Nephron (organoid): Measurements from ENCODE around the gene SS18.

Experiments
- H3K27ac Mint-ChIP-seq, 3 experiments: 2 replicates each; pipeline ENCODE4 v1.8.0; 2020; ENCODE audit warnings: mixed read lengths in 3 of 3, mild to moderate bottlenecking in 2 of 3, moderate library complexity in 1 of 3
- H3K27me3 Mint-ChIP-seq: 2 replicates; pipeline ENCODE4 v1.8.0; 2021; ENCODE audit warnings: low read depth, mild to moderate bottlenecking, moderate library complexity, mixed read lengths
- H3K36me3 Mint-ChIP-seq: 2 replicates; pipeline ENCODE4 v1.8.0; 2020; ENCODE audit warnings: low read depth, mixed read lengths
- H3K4me1 Mint-ChIP-seq: 2 replicates; pipeline ENCODE4 v1.8.0; 2020; ENCODE audit warnings: mixed read lengths
- H3K4me3 Mint-ChIP-seq, 3 experiments: 2 replicates each; pipeline ENCODE4 v1.8.0; 2020; ENCODE audit warnings: mild to moderate bottlenecking in 3 of 3, mixed read lengths in 3 of 3, moderate library complexity in 2 of 3
- H3K9me3 Mint-ChIP-seq: 2 replicates; pipeline ENCODE4 v1.8.0; 2020; ENCODE audit warnings: mixed read lengths
- TF ChIP-seq, protein P1 (sequence below), 3 experiments: fragments of 200-600 bp; sonication (generic); IDR thresholded peaks; one replicate each; pipeline ENCODE4 v1.5.0; 2021; ENCODE audit warnings: antibody characterized with exemption in 3 of 3; ENCODE audit not compliant: unreplicated experiment in 3 of 3

The SS18 gene

DNA sequence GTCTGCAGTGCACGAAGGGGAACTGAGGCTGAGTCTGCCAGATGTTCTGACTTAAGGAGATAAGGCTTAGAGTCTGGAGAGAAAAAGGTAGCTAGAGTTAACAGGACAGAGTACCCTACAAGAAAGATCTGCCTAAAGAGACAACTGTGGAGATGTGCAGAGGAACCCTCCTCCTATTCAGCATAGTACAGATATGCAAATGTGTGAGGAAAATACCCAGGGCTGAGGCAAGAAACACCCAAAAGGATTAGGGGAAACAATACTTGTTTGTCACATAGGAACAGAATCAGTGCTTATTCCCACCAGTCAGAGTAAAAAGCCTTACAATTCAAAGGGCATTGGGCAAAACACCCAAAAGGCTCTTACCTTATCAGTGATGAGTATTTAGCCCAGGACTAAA lies 67.8 kb downstream of the SS18 start:
- no peak overlapping the region for H3K4me3 Mint-ChIP-seq
- H3K36me3 Mint-ChIP-seq, result peaks cover 86% of the 10 kb centered on the region
- H3K27me3 Mint-ChIP-seq, result no peaks in the 10 kb centered on the region
- H3K9me3 Mint-ChIP-seq, result peaks cover 7% of the 10 kb centered on the region
- H3K4me1 Mint-ChIP-seq, result no peaks in the 10 kb centered on the region
- TF ChIP-seq, protein P1, sequence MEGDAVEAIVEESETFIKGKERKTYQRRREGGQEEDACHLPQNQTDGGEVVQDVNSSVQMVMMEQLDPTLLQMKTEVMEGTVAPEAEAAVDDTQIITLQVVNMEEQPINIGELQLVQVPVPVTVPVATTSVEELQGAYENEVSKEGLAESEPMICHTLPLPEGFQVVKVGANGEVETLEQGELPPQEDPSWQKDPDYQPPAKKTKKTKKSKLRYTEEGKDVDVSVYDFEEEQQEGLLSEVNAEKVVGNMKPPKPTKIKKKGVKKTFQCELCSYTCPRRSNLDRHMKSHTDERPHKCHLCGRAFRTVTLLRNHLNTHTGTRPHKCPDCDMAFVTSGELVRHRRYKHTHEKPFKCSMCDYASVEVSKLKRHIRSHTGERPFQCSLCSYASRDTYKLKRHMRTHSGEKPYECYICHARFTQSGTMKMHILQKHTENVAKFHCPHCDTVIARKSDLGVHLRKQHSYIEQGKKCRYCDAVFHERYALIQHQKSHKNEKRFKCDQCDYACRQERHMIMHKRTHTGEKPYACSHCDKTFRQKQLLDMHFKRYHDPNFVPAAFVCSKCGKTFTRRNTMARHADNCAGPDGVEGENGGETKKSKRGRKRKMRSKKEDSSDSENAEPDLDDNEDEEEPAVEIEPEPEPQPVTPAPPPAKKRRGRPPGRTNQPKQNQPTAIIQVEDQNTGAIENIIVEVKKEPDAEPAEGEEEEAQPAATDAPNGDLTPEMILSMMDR (IDR thresholded peaks at IDR 0.05; ENCODE audit: unreplicated experiment in 3 of 3), result no peak
- H3K27ac Mint-ChIP-seq, result no peak overlapping the region

DNA sequence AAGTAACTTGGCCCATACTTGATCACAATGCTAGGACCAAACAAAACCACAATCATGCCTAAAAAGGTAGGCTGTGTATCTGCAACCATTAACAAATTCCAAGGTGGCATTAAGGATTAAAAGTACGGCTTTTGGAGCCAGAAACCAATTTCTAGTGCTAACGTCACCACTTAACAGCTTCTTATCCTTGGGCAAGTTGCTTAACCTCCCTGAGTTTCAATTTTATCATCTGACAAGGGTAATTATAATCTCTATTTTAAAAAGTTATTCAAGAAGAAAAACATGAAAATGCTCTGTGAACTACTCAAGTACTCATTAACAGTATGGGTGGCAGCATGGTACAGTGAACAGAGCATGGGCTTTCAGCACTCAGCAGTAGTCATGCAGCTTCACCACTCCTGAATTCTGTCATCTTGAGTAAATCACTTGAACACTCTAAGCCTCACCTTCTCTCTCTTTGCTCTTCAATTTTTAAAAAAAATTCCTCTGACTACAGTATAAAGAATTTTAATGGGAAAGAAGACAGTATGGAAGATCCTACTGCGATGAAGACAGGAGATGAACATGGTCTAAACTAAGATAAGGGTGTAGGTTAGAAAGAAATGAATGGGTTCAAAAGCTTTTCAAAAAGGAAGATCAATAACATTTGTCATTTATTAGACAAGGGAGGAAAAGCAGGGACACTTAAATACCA lies 69.2 kb downstream of the SS18 start:
- peaks cover 91% of the 10 kb centered on the region for H3K36me3 Mint-ChIP-seq
- TF ChIP-seq, protein P1 (IDR thresholded peaks at IDR 0.05; ENCODE audit: unreplicated experiment in 3 of 3), result no peak
- H3K4me1 Mint-ChIP-seq, result no peaks in the 10 kb centered on the region
- H3K27ac Mint-ChIP-seq, result no peak overlapping the region
- no peak overlapping the region for H3K4me3 Mint-ChIP-seq
- peaks cover 7% of the 10 kb centered on the region for H3K9me3 Mint-ChIP-seq
- H3K27me3 Mint-ChIP-seq, result no peaks in the 10 kb centered on the region

DNA sequence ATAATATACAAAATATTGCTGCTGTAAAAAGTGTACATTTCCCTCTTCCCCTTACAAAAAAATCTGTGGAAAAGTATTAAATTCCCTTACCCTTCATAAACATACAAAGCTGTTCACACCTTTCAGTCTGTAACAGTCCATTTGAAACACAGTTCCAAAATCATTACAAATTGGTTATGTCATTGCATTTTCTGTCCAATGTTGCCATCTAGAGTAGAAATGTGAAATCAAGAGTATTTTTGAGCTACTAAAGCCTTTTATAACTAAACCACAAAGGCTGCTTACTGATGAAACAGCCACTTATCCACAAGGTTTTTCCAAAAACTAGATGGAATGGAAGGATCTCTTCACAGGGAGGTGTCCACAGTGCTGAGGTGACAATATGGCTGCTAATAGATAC lies 72.5 kb downstream of the SS18 start:
- H3K9me3 Mint-ChIP-seq, result peaks cover under 1% of the 10 kb centered on the region
- peaks cover 78% of the 10 kb centered on the region for H3K36me3 Mint-ChIP-seq
- H3K27ac Mint-ChIP-seq, result no peak overlapping the region
- H3K27me3 Mint-ChIP-seq, result no peaks in the 10 kb centered on the region
- H3K4me3 Mint-ChIP-seq, result no peak overlapping the region
- TF ChIP-seq, protein P1 (IDR thresholded peaks at IDR 0.05; ENCODE audit: unreplicated experiment in 3 of 3), result peak; percentile 38 to 50 (median 42)
- no peaks in the 10 kb centered on the region for H3K4me1 Mint-ChIP-seq

DNA sequence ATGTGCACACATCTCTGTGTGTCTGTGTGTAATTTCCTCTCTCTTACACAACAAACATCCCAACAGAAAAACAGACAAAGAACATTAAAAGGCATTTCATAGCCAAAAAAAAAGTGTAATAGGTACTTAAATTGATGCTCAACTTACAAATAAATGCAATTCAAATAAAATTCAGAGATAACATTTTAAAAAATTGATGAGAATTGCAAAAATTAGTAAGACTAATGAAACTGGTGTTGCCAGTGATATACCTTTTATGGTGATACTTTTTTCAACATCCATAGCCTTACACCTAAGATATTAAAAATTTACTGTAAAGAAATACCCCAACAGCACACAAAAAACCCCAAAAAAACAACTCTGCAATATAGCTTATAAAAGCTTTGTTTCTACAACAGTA lies 76.0 kb downstream of the SS18 start:
- Mint-ChIP-seq H3K4me1 (no peaks in the 10 kb centered on the region), H3K4me3 (no peak overlapping the region)
- TF ChIP-seq, protein P1 (IDR thresholded peaks at IDR 0.05; ENCODE audit: unreplicated experiment in 3 of 3), result no peak

DNA sequence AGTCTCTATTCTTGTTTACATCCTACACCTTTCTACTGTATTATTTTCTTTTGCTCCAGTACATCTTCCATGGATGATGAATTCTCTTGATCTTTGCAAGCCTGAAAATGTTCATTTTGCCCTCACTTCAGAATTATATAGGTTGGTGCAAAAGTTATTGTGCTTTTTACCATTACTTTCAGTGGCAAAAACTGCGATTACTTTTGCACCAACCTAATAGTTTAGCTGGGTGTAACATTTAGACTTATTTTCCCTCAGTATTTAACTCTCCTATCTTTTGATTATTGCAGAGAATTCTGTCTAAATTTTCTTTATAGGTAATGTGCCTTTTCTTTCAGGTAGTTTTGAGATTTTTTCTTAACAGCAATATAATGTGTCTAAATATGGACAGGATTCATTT lies 81.8 kb downstream of the SS18 start:
- H3K36me3 Mint-ChIP-seq, result peaks cover 31% of the 10 kb centered on the region
- no peaks in the 10 kb centered on the region for H3K27me3 Mint-ChIP-seq
- H3K27ac Mint-ChIP-seq, result no peak overlapping the region
- H3K4me1 Mint-ChIP-seq, result no peaks in the 10 kb centered on the region
- H3K4me3 Mint-ChIP-seq, result no peak overlapping the region
- peaks cover 9% of the 10 kb centered on the region for H3K9me3 Mint-ChIP-seq
- TF ChIP-seq, protein P1 (IDR thresholded peaks at IDR 0.05; ENCODE audit: unreplicated experiment in 3 of 3), result no peak

More for the DNA sequence above, 76.0 kb downstream of the SS18 start:
- Mint-ChIP-seq H3K27me3 (no peaks in the 10 kb centered on the region), H3K36me3 (peaks cover 72% of the 10 kb centered on the region), H3K27ac (no peak overlapping the region), H3K9me3 (peaks cover 6% of the 10 kb centered on the region)

DNA sequence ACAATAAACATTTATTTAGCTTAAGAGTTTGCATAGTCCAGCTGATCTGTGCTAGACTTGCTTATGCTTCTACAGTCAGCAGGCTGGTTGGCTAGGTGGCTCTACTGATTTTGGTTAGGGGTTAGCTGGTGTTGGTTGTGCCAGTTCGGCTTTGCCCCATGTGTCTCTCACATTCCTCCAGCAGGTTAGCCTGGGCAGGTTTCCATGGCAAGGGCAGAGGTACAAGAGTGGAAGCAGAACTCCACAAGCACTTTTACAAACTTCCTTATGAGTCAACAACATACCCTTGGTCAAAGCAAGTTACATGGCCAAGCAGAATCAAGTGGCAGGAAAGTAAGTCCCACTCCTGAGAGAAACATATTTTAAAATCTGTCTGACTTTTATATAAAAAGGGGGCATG lies 82.3 kb downstream of the SS18 start:
- H3K9me3 Mint-ChIP-seq, result peaks cover 9% of the 10 kb centered on the region
- H3K27ac Mint-ChIP-seq, result no peak overlapping the region
- TF ChIP-seq, protein P1 (IDR thresholded peaks at IDR 0.05; ENCODE audit: unreplicated experiment in 3 of 3), result no peak
- no peak overlapping the region for H3K4me3 Mint-ChIP-seq
- peaks cover 27% of the 10 kb centered on the region for H3K36me3 Mint-ChIP-seq
- no peaks in the 10 kb centered on the region for H3K27me3 Mint-ChIP-seq
- H3K4me1 Mint-ChIP-seq, result no peaks in the 10 kb centered on the region
